Adipocyte (in vitro differentiated cells): ENCODE data around the gene DNAH1.

Source experiments
- DNase-seq: peaks from one replicate; pipeline ENCODE4 v3.0.0-alpha.2; 2015; ENCODE audit warnings: low read depth
- H3K27me3 ChIP-seq: replicated peaks from 2 replicates; pipeline ENCODE4 v1.7.0; 2013; ENCODE audit warnings: mild to moderate bottlenecking, low read length, moderate library complexity; ENCODE audit not compliant: control insufficient read depth, insufficient read depth
- H3K36me3 ChIP-seq: 2 replicates; pipeline ENCODE4 v1.7.0; 2013; ENCODE audit warnings: low read length, mild to moderate bottlenecking, moderate library complexity; ENCODE audit not compliant: control insufficient read depth, insufficient read depth, severe bottlenecking
- H3K4me1 ChIP-seq: 2 replicates; pipeline ENCODE4 v1.7.0; 2013; ENCODE audit warnings: mild to moderate bottlenecking, low read length, moderate library complexity; ENCODE audit not compliant: control insufficient read depth, insufficient read depth
- H3K4me3 ChIP-seq: 2 replicates; pipeline ENCODE4 v1.7.0; 2013; ENCODE audit warnings: mild to moderate bottlenecking, low read length, moderate library complexity
- H3K9ac ChIP-seq: 2 replicates; pipeline ENCODE4 v1.7.0; 2013; ENCODE audit warnings: mild to moderate bottlenecking, low read length, moderate library complexity
- H3K9me3 ChIP-seq: 2 replicates; pipeline ENCODE4 v1.7.0; 2013; ENCODE audit warnings: mild to moderate bottlenecking, low read length, moderate library complexity; ENCODE audit not compliant: control insufficient read depth

DNAH1 gene

GRCh38 chr3:52395503-52395865 lies 79.4 kb downstream of the DNAH1 start:
- no peak for DNase-seq
- H3K27me3 ChIP-seq, result no peaks in the 10 kb centered on the region
- no peaks in the 10 kb centered on the region for H3K9me3 ChIP-seq
- no peak overlapping the region for H3K4me3 ChIP-seq
- no peak overlapping the region for H3K9ac ChIP-seq
- peaks cover 20% of the 10 kb centered on the region for H3K36me3 ChIP-seq
- H3K4me1 ChIP-seq, result no peaks in the 10 kb centered on the region

GRCh38 chr3:52396011-52396906 lies 80.1 kb downstream of the DNAH1 start:
- Histone ChIP-seq H3K9ac (no peak overlapping the region), H3K4me3 (no peak overlapping the region), H3K36me3 (peaks cover 27% of the 10 kb centered on the region), H3K4me1 (no peaks in the 10 kb centered on the region), H3K9me3 (no peaks in the 10 kb centered on the region), H3K27me3 (no peaks in the 10 kb centered on the region)
- DNase-seq, result no peak

- Histone ChIP-seq H3K9ac (no peak overlapping the region), H3K4me3 (no peak overlapping the region), H3K9me3 (no peaks in the 10 kb centered on the region), H3K27me3 (no peaks in the 10 kb centered on the region), H3K4me1 (no peaks in the 10 kb centered on the region), H3K36me3 (peaks cover 31% of the 10 kb centered on the region)
- no peak for DNase-seq
Observed at GRCh38 chr3:52396907-52397591, 80.9 kb downstream of the DNAH1 start.

- peaks cover 34% of the 10 kb centered on the region for H3K36me3 ChIP-seq
- H3K4me3 ChIP-seq, result no peak overlapping the region
- H3K9ac ChIP-seq, result no peak overlapping the region
- H3K9me3 ChIP-seq, result no peaks in the 10 kb centered on the region
- DNase-seq, result no peak
- no peaks in the 10 kb centered on the region for H3K27me3 ChIP-seq
- no peaks in the 10 kb centered on the region for H3K4me1 ChIP-seq
Observed at GRCh38 chr3:52397676-52398399, 81.7 kb downstream of the DNAH1 start.

GRCh38 chr3:52398670-52399081 lies 82.6 kb downstream of the DNAH1 start:
- no peaks in the 10 kb centered on the region for H3K9me3 ChIP-seq
- no peak for DNase-seq
- H3K27me3 ChIP-seq, result no peaks in the 10 kb centered on the region
- H3K36me3 ChIP-seq, result peaks cover 36% of the 10 kb centered on the region
- H3K4me3 ChIP-seq, result no peak overlapping the region
- no peaks in the 10 kb centered on the region for H3K4me1 ChIP-seq
- no peak overlapping the region for H3K9ac ChIP-seq

GRCh38 chr3:52399131-52399530 lies 83.0 kb downstream of the DNAH1 start:
- Histone ChIP-seq H3K9ac (no peak overlapping the region), H3K27me3 (no peaks in the 10 kb centered on the region), H3K4me3 (no peak overlapping the region), H3K4me1 (no peaks in the 10 kb centered on the region), H3K36me3 (peaks cover 40% of the 10 kb centered on the region), H3K9me3 (no peaks in the 10 kb centered on the region)
- DNase-seq, result no peak

GRCh38 chr3:52399593-52399992 lies 83.5 kb downstream of the DNAH1 start:
- Histone ChIP-seq H3K4me1 (no peaks in the 10 kb centered on the region), H3K9ac (no peak overlapping the region), H3K36me3 (peaks cover 45% of the 10 kb centered on the region), H3K27me3 (no peaks in the 10 kb centered on the region), H3K4me3 (no peak overlapping the region), H3K9me3 (no peaks in the 10 kb centered on the region)
- DNase-seq, result no peak

GRCh38 chr3:52400275-52400793 lies 84.2 kb downstream of the DNAH1 start:
- Histone ChIP-seq H3K27me3 (no peaks in the 10 kb centered on the region), H3K9me3 (no peaks in the 10 kb centered on the region), H3K36me3 (peaks cover 52% of the 10 kb centered on the region), H3K9ac (no peak overlapping the region), H3K4me1 (no peaks in the 10 kb centered on the region), H3K4me3 (no peak overlapping the region)
- no peak for DNase-seq

- DNase-seq, result no peak
- Histone ChIP-seq H3K27me3 (no peaks in the 10 kb centered on the region), H3K4me1 (no peaks in the 10 kb centered on the region), H3K9ac (no peak overlapping the region), H3K4me3 (no peak overlapping the region), H3K9me3 (no peaks in the 10 kb centered on the region), H3K36me3 (peaks cover 59% of the 10 kb centered on the region)
Observed at GRCh38 chr3:52401021-52401420, 84.9 kb downstream of the DNAH1 start.

GRCh38 chr3:52401551-52401950 lies 85.4 kb downstream of the DNAH1 start:
- no peak for DNase-seq
- H3K4me1 ChIP-seq, result no peaks in the 10 kb centered on the region
- no peak overlapping the region for H3K4me3 ChIP-seq
- H3K9ac ChIP-seq, result no peak overlapping the region
- H3K9me3 ChIP-seq, result no peaks in the 10 kb centered on the region
- peaks cover 64% of the 10 kb centered on the region for H3K36me3 ChIP-seq
- H3K27me3 ChIP-seq, result no peaks in the 10 kb centered on the region

- Histone ChIP-seq H3K4me3 (no peak overlapping the region), H3K27me3 (no peaks in the 10 kb centered on the region), H3K4me1 (no peaks in the 10 kb centered on the region), H3K36me3 (peaks cover 70% of the 10 kb centered on the region), H3K9me3 (no peaks in the 10 kb centered on the region), H3K9ac (no peak overlapping the region)
- DNase-seq, result no peak
Observed at GRCh38 chr3:52402101-52402521, 86.0 kb downstream of the DNAH1 start.
